Measurements from ENCODE around the gene TSPAN11. TPM values are rescaled to one million over a fixed set of nuclear protein-coding genes. Genes with fewer than 3 reads are reported as not detected.

The TSPAN11 gene
- total RNA-seq, 1 donor from 2014 or later: 2.6 TPM

DNA sequence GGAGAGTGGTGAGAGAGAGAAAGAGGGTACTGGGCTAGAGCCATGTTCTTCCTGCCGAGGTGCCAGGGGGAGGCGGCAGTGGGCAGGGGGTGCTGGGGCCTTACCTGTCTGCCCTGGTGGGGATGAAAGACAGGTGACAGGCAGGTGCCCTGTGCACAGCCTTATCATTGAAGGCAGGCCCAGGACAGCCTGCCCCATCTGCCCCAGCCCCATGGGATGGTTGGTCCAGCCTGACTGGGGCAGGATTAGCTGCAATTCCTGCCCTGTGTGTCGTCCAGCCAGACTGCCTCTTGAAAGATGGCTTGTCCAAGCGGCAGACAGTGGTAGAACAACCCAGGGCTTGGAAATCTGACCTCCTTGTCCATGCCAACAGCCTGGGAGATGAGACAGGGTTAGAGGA lies 67.2 kb downstream of the TSPAN11 start:
- DNase-seq: no peak

GRCh38 chr12:30994274-30994673 lies 67.7 kb downstream of the TSPAN11 start:
- DNase-seq (peak; percentile 47), ATAC-seq (peak; percentile 60)
- intact Hi-C loops (cut with micrococcal nuclease): no loop called here

More for the DNA sequence above, 67.2 kb downstream of the TSPAN11 start:
- ATAC-seq: no peak
- intact Hi-C loops (cut with micrococcal nuclease): no loop called here

- ATAC-seq (no peak), DNase-seq (no peak)
- intact Hi-C loops (cut with micrococcal nuclease): no loop called here
Measured at GRCh38 chr12:30996255-30996654, 69.7 kb downstream of the TSPAN11 start.

DNA sequence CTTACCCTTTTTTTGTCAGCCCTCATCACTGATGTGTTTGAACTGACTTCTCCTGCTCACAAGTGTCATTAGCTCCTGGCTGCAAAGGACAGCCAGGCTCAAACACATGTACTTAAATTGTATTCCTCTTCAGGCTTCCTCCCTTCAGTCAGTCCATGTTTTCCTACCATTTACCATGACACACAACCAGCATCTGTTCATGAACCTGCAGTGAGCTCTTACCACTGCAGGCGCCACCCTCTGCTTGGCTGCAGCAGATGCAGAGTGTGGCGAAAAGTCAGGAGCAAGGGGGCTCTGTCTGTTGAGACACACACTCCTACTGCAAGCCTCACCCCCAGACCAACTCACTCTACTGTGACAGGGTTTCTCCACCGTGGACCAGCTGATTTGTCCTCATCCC lies 70.2 kb downstream of the TSPAN11 start:
- intact Hi-C loops (cut with micrococcal nuclease): no loop called here
- no peak for ATAC-seq

GRCh38 chr12:30997685-30998440 lies 71.3 kb downstream of the TSPAN11 start:
- ATAC-seq (no peak), DNase-seq (no peak)
- intact Hi-C loops (cut with micrococcal nuclease): no loop called here

More for the DNA sequence above, 70.2 kb downstream of the TSPAN11 start:
- DNase-seq: no peak

DNA sequence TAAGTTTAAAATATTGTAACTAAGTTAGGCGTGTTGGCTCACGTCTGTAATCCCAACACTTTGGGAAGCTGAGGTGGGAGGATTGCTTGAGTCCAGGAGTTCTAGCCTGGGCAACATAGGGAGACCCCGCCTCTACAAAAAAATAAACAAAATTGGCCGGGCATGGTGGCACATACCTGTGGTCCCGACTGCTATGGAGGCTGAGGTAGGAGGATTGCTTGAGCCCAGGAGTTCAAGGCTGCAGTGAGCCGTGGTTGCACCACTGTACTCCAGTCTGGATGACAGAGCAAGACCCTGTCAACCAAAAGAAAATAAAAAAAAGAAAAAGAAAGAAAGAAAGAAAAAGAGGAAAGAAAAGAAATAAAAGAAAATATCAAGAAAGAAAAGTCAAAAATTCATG lies 72.5 kb downstream of the TSPAN11 start:
- DNase-seq (no peak), ATAC-seq (no peak)
- intact Hi-C loops (cut with micrococcal nuclease): no loop called here

- DNase-seq (no peak), ATAC-seq (no peak)
- intact Hi-C loops (cut with micrococcal nuclease): no loop called here
Measured at GRCh38 chr12:30999723-31000122, 73.2 kb downstream of the TSPAN11 start.

DNA sequence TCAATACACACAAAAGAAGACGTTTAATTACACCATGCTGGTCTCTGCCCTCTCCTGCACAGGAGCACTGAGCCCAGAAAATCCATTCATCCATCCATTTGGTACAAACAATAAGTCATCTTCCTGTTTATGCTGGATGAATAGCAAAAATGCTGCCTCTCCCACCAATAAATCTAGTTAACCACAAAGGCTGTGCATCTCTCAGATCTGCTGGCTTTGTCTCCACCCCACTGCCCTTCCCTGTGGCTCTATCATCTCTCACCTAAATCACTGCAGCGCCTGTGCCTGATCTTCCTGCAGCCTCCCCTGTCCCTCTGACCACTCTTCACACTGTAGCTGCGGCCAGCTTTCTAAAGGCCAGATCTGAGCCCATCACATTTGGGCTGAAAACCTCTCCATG lies 74.2 kb downstream of the TSPAN11 start:
- ATAC-seq (no peak), DNase-seq (no peak)
- intact Hi-C loops (cut with micrococcal nuclease): no loop called here

DNA sequence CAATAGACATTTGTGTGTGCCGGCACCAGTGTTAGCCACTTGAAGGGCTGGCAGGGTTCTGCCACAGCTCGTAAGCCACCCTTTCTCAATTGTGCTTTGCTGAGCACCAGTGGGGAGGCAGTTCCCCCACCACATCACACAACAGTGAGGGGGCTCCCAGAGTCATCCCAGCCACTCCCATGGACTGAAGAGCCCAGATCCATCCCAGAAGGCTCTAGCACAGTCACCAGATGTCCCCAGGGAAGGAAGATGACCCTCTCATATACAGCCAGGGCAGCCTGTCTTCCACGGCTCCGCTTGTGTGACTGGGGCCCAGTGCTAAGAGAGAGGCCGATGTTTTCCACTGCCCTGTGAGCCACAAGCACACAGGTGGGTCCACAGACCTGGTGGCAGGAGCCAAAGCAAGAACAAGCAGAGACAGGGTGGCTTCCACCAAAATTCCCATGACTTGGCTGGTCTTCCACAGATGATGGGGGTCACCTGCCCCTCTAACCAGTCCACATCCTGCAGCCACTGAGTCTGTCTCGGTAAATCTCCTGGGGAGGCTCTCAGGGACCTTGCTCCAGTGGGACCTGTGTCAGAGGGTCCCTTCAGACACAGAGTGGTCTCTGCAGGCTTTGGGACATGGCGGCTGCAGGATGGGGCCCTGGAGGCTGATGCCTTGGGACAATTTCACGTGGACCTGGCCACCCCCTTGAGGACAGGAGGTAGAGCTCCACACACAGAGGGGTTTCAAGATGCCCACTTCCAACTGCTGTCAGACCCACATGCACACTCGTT lies 75.2 kb downstream of the TSPAN11 start:
- intact Hi-C loops (cut with micrococcal nuclease): no loop called here
- DNase-seq (no peak), ATAC-seq (no peak)

GRCh38 chr12:31002361-31002725 lies 75.8 kb downstream of the TSPAN11 start:
- DNase-seq (no peak), ATAC-seq (no peak)
- intact Hi-C loops (cut with micrococcal nuclease): no loop called here

- ATAC-seq (no peak), DNase-seq (no peak)
- intact Hi-C loops (cut with micrococcal nuclease): no loop called here
Measured at GRCh38 chr12:31002999-31003398, 76.5 kb downstream of the TSPAN11 start.

DNA sequence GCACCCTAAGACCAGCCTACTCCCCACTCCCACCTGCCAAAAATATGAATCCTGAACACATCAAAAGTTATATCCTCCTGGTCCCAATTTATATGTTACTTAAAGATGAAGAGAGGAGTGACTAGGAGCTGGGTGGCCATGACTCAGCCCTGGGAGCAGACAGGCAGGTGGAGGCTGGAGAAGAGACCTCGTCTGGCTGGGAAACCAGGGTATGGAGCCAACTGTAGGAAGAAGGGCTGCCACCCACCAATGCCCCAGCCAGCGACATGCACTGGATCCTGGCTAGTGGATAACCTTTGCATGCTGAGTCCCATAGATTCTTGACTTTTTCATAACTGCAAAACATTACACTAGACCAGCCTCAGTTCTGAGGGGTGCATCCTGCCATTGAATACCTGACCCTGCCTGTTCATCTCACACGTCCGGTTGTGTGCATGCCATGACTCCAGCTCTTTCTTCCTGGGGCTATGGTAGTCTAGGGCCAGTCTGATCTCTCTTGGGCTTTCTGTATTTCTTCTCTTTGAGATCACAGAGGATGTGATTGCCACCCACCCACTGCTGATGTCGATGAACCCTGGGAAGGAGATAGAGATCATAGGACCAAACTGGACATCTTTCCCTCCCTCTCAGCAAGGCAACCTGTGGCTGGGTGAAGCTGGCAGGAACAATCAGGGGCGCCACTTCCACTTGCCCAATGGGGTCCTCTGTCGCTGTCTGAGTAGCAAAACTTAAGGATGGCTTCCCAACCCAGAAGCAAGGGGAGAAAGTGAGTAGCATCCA lies 77.5 kb downstream of the TSPAN11 start:
- ATAC-seq (no peak), DNase-seq (no peak)
- intact Hi-C loops (cut with micrococcal nuclease): no loop called here

GRCh38 chr12:31004666-31005065 lies 78.1 kb downstream of the TSPAN11 start:
- no peak for DNase-seq
- intact Hi-C loops (cut with micrococcal nuclease): no loop called here
- no peak for ATAC-seq

DNA sequence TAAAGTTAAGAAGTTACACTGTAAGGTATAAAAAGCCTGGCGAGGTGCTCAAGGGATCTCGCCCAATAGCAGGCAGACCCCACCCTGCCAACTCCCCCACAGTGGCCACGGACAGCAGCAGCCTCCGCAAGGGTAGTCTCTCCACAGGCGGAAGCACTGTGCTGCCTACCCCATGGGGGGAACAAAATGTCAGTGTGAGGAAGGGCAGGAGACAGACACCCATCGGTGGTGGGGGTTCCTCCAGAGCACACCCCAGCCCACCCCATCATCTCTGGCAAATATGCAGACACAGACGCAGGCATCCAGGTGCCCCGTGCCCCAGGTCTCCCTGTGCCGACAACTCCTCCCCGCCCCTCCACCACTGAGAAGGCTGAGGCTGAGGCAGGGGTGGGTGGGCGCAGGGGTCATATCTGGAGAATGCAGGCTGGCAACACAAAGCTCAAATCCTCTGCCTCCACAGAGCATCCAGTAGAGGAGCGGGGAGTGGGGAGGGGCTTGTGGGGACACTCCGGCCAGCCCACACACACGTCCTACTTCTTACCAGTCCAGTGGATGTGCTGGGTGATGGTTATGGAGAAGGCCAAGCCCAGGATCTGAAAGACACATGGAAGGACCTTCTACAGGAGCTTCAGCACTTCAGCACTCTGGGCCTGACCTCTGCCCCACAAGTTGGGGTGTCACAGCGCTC lies 78.9 kb downstream of the TSPAN11 start:
- no peak for DNase-seq
- ATAC-seq: no peak
- intact Hi-C loops (cut with micrococcal nuclease): no loop called here

GRCh38 chr12:31005944-31006361 lies 79.4 kb downstream of the TSPAN11 start:
- ATAC-seq (peak; percentile 28), DNase-seq (no peak)
- intact Hi-C loops (cut with micrococcal nuclease): no loop called here

- intact Hi-C loops (cut with micrococcal nuclease): no loop called here
- no peak for DNase-seq
Measured at GRCh38 chr12:31006416-31007152, 80.0 kb downstream of the TSPAN11 start.

DNA sequence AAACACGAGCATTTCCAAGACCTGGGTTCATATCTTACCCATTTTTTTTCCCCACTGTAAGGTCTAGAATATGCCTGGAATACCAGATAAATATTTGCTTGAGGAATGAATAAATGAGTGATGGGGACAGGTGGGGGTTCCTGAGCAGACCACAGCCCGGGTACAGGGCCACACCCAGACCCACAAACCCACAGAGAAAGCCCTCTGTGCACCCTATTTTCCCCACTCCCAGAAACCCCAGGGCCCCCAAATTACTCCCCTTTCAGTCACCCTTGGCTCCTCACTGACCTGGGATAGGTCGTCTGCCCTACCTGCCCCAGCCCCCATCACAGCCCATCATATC lies 80.6 kb downstream of the TSPAN11 start:
- intact Hi-C loops (cut with micrococcal nuclease): no loop called here
- ATAC-seq (no peak), DNase-seq (no peak)

More at GRCh38 chr12:31006416-31007152, 80.0 kb downstream of the TSPAN11 start:
- ATAC-seq: no peak

GRCh38 chr12:31007636-31008175 lies 81.2 kb downstream of the TSPAN11 start:
- no peak for DNase-seq
- no peak for ATAC-seq
- intact Hi-C loops (cut with micrococcal nuclease): no loop called here
